Duodenal mucosa (tissue), 2 donors: ENCODE measurements around the gene CDKN1B.
"Not testable (repeated sequence)": the region's sequence is repeated elsewhere in the genome, so short reads cannot be mapped to it uniquely, and the experiment has no call there.

Experiments used
- H3K27ac ChIP-seq: one replicate; pipeline ENCODE4 v1.7.0; 2013; ENCODE audit warnings: low read depth, low read length
- H3K27me3 ChIP-seq, 2 donors: one replicate each; pipeline ENCODE4 v1.7.0; 2013; ENCODE audit warnings: low read length in 2 of 2, control low read depth in 1 of 2; ENCODE audit not compliant: insufficient read depth in 2 of 2, control insufficient read depth in 1 of 2
- H3K36me3 ChIP-seq, 2 donors: one replicate each; pipeline ENCODE4 v1.7.0; 2013; ENCODE audit warnings: low read length in 2 of 2, control low read depth in 1 of 2; ENCODE audit not compliant: insufficient read depth in 2 of 2, control insufficient read depth in 1 of 2
- H3K4me1 ChIP-seq, 2 donors: one replicate each; pipeline ENCODE4 v1.7.0; 2013; ENCODE audit warnings: low read length in 2 of 2, control low read depth in 1 of 2; ENCODE audit not compliant: insufficient read depth in 2 of 2, control insufficient read depth in 1 of 2
- H3K4me3 ChIP-seq, 2 donors: one replicate each; pipeline ENCODE4 v1.7.0; 2013; ENCODE audit warnings: low read length in 2 of 2, low read depth in 1 of 2
- H3K9ac ChIP-seq, 2 donors: one replicate each; pipeline ENCODE4 v1.7.0; 2013; ENCODE audit warnings: low read length in 2 of 2, low read depth in 1 of 2
- H3K9me3 ChIP-seq, 2 donors: one replicate each; pipeline ENCODE4 v1.7.0; 2013; ENCODE audit warnings: low read length in 2 of 2, control low read depth in 1 of 2; ENCODE audit not compliant: control insufficient read depth in 1 of 2

CDKN1B gene

DNA sequence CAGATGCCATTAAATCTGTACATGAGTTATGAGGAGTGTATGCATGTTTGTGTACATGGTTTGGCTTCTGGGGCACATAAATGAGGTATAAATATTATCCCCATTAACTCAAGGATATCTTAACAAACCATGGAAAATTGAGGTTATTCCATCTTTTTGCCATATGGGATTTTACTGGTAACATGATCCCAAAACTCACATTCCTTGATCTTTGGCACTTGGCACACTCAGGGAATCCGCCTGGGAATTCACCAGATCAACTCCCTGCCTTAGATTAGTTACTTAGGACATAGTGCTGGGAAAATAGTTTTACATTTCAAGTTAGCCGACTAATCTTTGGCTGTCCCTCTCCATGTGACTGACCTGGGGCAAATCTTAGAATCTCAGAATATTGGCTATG is 16.9 kb downstream of the CDKN1B start:
- Histone ChIP-seq H3K27me3 (no peaks in the 10 kb centered on the region), H3K9ac (peak overlapping the region; percentile 55 to 65), H3K4me3 (peak overlapping the region; percentile 47 to 56), H3K27ac (no peak overlapping the region), H3K4me1 (peaks cover 25 to 26% of the 10 kb centered on the region in 2 donors), H3K36me3 (no peaks in the 10 kb centered on the region), H3K9me3 (no peaks in the 10 kb centered on the region)

DNA sequence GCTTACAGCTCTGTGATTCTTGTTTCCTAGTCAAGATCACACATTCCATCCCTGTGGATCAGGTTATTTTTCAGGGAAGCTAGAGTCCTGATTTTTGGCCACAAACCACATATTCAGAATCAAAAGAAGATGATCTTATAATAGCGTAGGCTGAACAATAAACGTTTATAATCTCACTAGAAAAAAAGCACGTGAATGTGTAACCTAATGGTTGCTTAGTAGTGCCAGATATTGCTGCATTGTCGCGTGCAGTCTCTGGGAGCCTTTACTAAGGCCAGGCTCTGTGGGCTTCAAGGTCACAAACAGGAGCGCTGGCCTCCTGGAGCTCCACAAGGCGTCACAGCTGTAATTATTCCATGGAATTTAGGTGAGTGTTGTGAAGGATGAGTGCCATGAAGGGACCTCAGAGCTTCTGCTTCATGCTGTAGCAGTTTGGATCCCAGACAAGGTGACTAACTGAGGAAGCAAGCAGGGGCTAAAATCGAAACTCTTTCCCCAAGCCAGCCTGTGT is 17.4 kb downstream of the CDKN1B start:
- H3K4me3 ChIP-seq = peak overlapping the region; percentile 47 to 56
- no peak overlapping the region for H3K27ac ChIP-seq
- no peaks in the 10 kb centered on the region for H3K9me3 ChIP-seq
- peak overlapping the region; percentile 55 to 65 for H3K9ac ChIP-seq
- no peaks in the 10 kb centered on the region for H3K27me3 ChIP-seq
- peaks cover 25 to 27% of the 10 kb centered on the region in 2 donors for H3K4me1 ChIP-seq
- no peaks in the 10 kb centered on the region for H3K36me3 ChIP-seq

DNA sequence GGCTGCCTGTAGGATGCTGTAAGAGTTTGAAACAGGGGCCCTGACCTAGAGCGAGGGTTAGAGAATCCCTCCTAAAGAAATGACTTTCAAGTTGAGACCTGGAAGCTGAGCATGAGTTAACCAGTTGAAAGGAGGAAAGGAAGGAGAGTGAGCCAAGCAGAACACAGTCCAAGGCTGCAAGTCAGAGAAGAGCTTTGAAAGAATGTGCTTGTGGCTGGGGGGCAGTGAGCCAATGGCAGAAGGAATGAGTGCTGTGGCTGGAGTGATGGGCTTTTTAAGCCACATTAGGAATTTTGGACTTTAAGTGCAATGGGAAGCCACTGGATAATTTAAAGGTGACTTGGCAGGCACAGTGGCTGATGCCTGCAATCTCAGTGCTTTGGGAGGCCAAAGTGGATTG is 18.1 kb downstream of the CDKN1B start:
- H3K4me1 ChIP-seq = peaks cover 25 to 27% of the 10 kb centered on the region in 2 donors
- H3K27ac ChIP-seq = no peak overlapping the region
- H3K4me3 ChIP-seq = peak overlapping the region in 1 of 2 donors; percentile 56
- no peaks in the 10 kb centered on the region for H3K9me3 ChIP-seq
- H3K36me3 ChIP-seq = no peaks in the 10 kb centered on the region
- peak overlapping the region; percentile 55 to 65 for H3K9ac ChIP-seq
- H3K27me3 ChIP-seq = no peaks in the 10 kb centered on the region

DNA sequence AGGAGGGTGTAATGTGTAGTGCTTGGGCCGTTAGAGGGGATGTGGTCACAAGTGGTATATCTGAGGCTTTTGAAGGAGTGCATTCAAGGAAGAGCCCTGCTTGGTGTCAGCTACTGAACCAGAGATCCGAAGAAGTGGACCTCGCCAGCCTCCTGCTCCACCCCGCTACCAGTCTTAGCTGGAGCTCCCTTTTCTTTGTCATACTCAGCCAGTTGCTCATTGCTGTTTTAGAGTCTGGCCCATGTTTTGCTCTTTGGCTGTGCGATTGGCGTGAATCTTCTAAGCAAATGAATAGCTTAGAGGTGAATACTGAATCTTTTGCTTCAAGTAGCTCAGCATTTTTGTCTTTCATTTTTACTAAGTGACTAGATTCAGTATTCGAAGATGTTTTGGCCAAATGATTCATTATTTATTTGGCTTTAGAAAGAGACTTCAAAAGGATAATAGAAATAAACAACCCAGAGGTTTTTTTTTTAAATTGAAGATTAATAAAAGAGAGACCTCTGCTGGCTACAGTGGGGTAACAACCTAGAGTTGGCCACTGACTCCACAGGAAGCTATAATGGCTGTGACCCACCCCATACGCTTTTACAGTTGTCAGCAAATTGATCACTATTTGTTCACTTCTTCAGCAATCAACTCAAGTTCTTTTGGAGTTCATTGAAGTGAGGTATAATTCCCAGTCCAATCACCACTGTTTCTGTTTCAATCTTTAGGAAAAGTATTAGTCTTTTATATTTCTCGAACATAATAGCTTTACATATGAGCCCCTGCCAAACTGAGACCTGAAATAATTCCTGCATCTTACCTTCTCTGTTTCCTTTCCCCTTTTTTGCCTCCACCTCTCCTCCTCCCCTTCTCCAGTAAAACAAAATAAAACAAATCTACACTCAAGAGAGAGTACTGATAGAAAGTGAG is 19.9 kb downstream of the CDKN1B start:
- peak overlapping the region; percentile 18 to 64 for H3K4me3 ChIP-seq
- peak overlapping the region; percentile 44 to 72 for H3K9ac ChIP-seq
- H3K27ac ChIP-seq = no peak overlapping the region
- H3K9me3 ChIP-seq = no peaks in the 10 kb centered on the region
- H3K4me1 ChIP-seq = peaks cover 31 to 34% of the 10 kb centered on the region in 2 donors
- no peaks in the 10 kb centered on the region for H3K36me3 ChIP-seq
- H3K27me3 ChIP-seq = no peaks in the 10 kb centered on the region

DNA sequence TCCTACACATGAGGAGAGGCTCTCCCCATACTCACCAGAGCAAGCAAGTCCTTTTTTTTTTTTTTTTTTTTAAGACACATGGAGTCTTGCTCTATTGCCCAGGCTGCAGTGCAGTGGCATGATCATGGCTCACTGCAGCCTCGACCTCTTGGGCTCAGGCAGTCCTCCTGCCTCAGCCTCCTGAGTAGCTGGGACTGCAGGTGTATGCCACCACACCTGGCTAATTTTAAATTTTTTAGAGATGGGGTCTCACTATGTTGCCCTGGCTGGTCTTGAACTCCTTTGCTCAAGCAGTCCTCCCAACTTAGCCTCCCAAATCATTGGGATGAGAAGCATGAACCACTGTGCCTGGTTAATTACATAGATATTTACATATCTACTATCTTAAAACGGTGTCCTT is 21.0 kb downstream of the CDKN1B start:
- H3K27me3 ChIP-seq, H3K9me3 ChIP-seq, H3K36me3 ChIP-seq, H3K27ac ChIP-seq, H3K9ac ChIP-seq, H3K4me3 ChIP-seq: not testable (repeated sequence)
- peaks cover 31 to 34% of the 10 kb centered on the region in 2 donors for H3K4me1 ChIP-seq

DNA sequence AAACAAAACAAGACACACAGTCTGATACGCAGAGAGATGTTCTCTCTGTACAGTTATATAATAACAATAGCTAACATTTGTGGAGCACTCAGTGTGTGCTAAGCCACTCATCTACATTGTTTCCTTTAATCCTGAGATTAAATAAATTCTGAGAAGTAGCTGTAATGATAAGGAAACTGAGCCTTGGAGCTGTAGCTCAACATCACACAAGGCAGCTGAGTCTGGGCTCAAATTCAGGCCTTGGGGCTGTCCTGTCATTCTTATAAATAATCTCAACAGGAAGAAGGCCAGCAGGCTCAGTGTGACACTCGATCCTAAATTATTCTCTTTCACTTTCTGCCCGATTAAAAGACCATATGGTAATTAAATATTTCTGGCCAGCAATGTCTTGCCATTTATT is 24.5 kb downstream of the CDKN1B start:
- Histone ChIP-seq H3K9me3 (no peaks in the 10 kb centered on the region), H3K4me1 (peaks cover 11 to 12% of the 10 kb centered on the region in 2 donors), H3K27ac (no peak overlapping the region), H3K4me3 (peak overlapping the region; percentile 8 to 32), H3K36me3 (no peaks in the 10 kb centered on the region), H3K27me3 (no peaks in the 10 kb centered on the region), H3K9ac (peak overlapping the region in 1 of 2 donors; percentile 21)

DNA sequence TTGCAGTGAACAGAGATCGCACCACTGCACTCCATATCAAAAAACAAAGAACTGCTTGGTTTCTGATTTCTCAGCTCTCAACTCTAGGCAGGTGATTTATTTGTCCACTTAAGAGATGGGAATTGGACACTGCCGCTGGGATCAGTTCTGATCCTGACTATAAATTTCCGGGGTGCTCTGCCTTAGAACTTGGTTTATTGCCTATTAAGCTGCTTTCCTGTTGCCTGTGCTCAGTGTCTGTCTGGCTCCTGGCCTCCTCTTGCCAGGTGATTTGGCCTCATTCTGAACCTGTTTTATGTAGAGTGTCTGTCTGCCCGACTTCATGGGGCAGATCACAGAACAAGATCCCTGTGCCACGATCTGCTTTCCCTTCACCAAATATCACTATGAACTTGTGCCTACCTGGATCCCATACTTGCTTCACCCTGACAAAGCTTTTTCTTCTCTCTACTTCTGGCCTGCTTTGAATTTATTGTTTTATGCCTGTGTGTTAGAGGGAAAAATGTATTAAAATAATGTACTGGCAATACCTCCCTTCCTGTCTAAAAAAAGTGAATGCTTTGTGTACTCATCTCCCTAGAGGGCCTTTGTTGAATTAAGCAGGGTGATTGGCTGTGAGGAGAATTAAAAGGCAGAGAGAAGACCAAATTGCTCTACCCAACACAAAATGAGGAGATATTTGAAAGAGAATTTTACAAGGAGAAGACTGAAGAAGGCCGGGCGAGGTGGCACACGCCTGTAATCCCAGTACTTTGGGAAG is 27.6 kb downstream of the CDKN1B start:
- Histone ChIP-seq H3K4me3 (no peak overlapping the region), H3K27ac (no peak overlapping the region), H3K27me3 (no peaks in the 10 kb centered on the region), H3K4me1 (peaks cover 4 to 13% of the 10 kb centered on the region in 2 donors), H3K9ac (peak overlapping the region in 1 of 2 donors; percentile 14), H3K36me3 (no peaks in the 10 kb centered on the region), H3K9me3 (no peaks in the 10 kb centered on the region)

DNA sequence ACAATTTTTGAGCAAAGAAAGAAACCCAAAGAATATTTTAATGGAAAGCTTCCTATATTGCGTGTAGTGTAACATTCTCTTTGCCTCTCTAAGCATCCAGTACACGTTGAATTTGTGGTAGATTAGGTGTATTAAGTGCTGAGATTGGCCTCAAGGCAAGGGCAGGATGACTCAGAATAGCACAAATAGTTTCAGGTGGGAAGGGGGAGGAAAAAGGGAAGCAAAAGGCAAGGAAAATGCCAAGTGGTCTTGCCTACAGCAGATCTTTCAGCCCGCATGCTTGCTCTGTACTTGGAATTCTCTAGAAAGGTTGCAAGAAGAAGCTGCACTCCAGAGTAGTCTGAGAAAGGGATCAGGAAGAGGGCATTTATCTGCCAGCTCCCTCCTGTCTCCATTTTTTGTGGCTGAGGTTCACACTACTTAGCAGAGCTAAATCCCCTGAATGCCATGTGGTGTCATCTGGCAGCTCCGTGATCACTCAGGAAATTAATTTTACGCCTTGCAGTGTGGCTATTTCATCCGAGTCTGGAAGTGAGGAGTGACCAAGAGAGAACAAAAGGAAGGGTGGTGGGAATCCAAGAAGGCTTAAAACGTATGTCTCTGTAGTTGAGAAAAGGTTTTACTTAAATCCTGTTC is 28.5 kb downstream of the CDKN1B start:
- Histone ChIP-seq H3K4me3 (no peak overlapping the region), H3K9ac (no peak overlapping the region), H3K9me3 (no peaks in the 10 kb centered on the region), H3K36me3 (no peaks in the 10 kb centered on the region), H3K27ac (no peak overlapping the region), H3K4me1 (peaks cover 4 to 13% of the 10 kb centered on the region in 2 donors), H3K27me3 (no peaks in the 10 kb centered on the region)

DNA sequence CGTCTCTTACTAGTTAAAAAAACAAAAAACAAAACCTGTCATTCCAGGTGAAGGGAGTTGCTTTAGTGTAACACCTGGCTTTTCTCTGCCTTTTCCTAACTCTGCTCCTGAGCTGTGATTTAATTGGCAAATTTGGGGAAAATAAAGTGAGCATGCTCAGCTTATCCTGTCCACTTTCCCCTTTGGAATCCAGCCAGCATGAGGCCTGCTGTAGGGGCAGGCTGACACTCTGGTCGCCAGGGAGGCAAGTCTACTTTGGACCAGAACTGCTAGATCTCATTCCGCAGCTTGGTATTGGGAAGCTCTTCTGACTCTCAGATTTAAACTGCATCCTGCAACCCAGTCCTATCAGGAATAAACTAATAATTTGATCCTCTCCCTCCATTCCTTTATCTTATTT is 30.1 kb downstream of the CDKN1B start:
- Histone ChIP-seq H3K9me3 (no peaks in the 10 kb centered on the region), H3K4me3 (no peak overlapping the region), H3K4me1 (peaks cover 0 to 4% of the 10 kb centered on the region in 2 donors), H3K9ac (no peak overlapping the region), H3K36me3 (no peaks in the 10 kb centered on the region), H3K27me3 (no peaks in the 10 kb centered on the region), H3K27ac (no peak overlapping the region)
